ENCODE results near the gene SEC63. TPM values are rescaled to one million over a fixed set of nuclear protein-coding genes. Genes with fewer than 3 reads are reported as not detected.

The SEC63 gene
- total RNA-seq, 1 experiment from 2014 or later, result 86.2 TPM

- DNase-seq, result no peak
- no peak overlapping the region for H3K4ac ChIP-seq (ENCODE audit: low read depth, low read length)
- no peaks in the 10 kb centered on the region for H3K79me1 ChIP-seq (ENCODE audit: insufficient read depth, low read depth, low read length, poor library complexity, severe bottlenecking)
- H3K9ac ChIP-seq (ENCODE audit: extremely low read depth, insufficient read length, low read length), result no peak overlapping the region
- no peaks in the 10 kb centered on the region for H3K27me3 ChIP-seq (ENCODE audit: insufficient read depth, low read length)
- no peak overlapping the region for H4K91ac ChIP-seq (ENCODE audit: insufficient read length, low read depth, low read length)
- no peak overlapping the region for H2AFZ ChIP-seq (ENCODE audit: low read length)
- no peak for TF ChIP-seq CTCF (conservative IDR thresholded peaks at IDR 0.05)
- H3T11ph ChIP-seq (ENCODE audit: low read length), result no peak overlapping the region
- no peak overlapping the region for H2BK20ac ChIP-seq (ENCODE audit: low read depth, low read length, poor library complexity, severe bottlenecking)
- no peak overlapping the region for H3K56ac ChIP-seq (ENCODE audit: insufficient read length, low read depth, low read length)
- Mint-ChIP-seq H3K9me3 (no peaks in the 10 kb centered on the region), H3K36me3 (ENCODE audit: insufficient read depth in 1 of 3, low read depth in 3 of 3) (no peaks in the 10 kb centered on the region; a peak in 1 of 7 replicates), H3K27ac (no peak overlapping the region), H3K4me3 (no peak overlapping the region), H3K4me1 (peaks cover 11 to 12% of the 10 kb centered on the region in 2 experiments), H3K27me3 (ENCODE audit: low read depth) (peaks cover 13% of the 10 kb centered on the region)
- H3K23me2 ChIP-seq (ENCODE audit: insufficient read length, low read depth, low read length, poor library complexity, severe bottlenecking), result peaks cover 3% of the 10 kb centered on the region
- no peak overlapping the region for H3K23ac ChIP-seq (ENCODE audit: insufficient read length, low read depth, low read length)
- H2BK120ac ChIP-seq (ENCODE audit: low read depth, low read length, poor library complexity, severe bottlenecking), result no peak overlapping the region
- no peak overlapping the region for H3K14ac ChIP-seq (ENCODE audit: insufficient read depth, low read length)
- H3K4me2 ChIP-seq (ENCODE audit: insufficient read depth, insufficient read length, low read length), result no peak overlapping the region
- H4K5ac ChIP-seq (ENCODE audit: insufficient read length, low read depth, low read length), result no peak overlapping the region
- no peak overlapping the region for H2AK5ac ChIP-seq (ENCODE audit: insufficient read length, low read length)
- H4K8ac ChIP-seq (replicated peaks; ENCODE audit: insufficient read length, low read depth, low read length), result no peak overlapping the region
- no peaks in the 10 kb centered on the region for H3K9me3 ChIP-seq (ENCODE audit: control insufficient read depth, low read depth, low read length)
- H2BK12ac ChIP-seq (ENCODE audit: insufficient read length, low read depth, low read length), result no peak overlapping the region
- H3K18ac ChIP-seq (ENCODE audit: insufficient read length, low read depth, low read length), result no peak overlapping the region
- no peaks in the 10 kb centered on the region for H4K20me1 ChIP-seq (ENCODE audit: control insufficient read depth, insufficient read depth, insufficient read length)
- no peaks in the 10 kb centered on the region for H3K4me1 ChIP-seq (ENCODE audit: insufficient read depth, low read length)
- no peak overlapping the region for H2BK15ac ChIP-seq (ENCODE audit: low read depth, low read length)
- no peak overlapping the region for H2BK5ac ChIP-seq (ENCODE audit: insufficient read length, low read length)
- WGBS (ENCODE audit: extremely low coverage, insufficient read length, low lambda C conversion rate), result no CpG with 5 or more reads among the region's 7 CpGs
- H3K79me2 ChIP-seq (ENCODE audit: insufficient read depth, low read length), result no peaks in the 10 kb centered on the region
- H3K27ac ChIP-seq (ENCODE audit: insufficient read length, low read depth, low read length), result no peak overlapping the region
Observed at GRCh38 chr6:107845777-107846176, 112.2 kb downstream of the SEC63 start.

All from H9 (cell line).